UCSD-AML1 (cell line): ENCODE data around the gene FSIP1.

Experiments used
- DNase-seq: peaks from one replicate; lab custom pipeline; 2025; ENCODE audit not compliant: unreplicated experiment; lab: John Stamatoyannopoulos, UW

The FSIP1 gene

GRCh38 chr15:39564972-39565665 is 217.5 kb downstream of the FSIP1 start:
- no peak for DNase-seq

DNA sequence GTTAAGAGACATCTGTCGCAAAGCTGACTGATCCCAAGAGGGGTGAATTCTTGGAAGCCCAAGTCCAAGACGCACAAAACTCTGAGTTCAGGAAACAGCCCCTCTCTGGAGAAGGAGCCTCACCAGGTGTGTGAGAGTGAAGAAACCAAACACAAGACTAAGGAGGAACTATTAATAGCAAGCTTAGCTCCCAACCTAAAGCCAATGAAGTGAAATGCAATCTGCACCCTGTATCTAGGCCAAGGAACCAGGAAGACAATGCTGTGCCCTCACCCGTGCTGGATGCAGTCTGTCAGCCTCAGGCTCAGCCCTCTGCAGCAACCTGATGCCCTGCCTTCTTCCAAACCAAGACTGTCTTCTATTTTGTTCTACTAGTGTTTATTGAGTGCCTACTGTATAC is 224.2 kb downstream of the FSIP1 start:
- no peak for DNase-seq

DNA sequence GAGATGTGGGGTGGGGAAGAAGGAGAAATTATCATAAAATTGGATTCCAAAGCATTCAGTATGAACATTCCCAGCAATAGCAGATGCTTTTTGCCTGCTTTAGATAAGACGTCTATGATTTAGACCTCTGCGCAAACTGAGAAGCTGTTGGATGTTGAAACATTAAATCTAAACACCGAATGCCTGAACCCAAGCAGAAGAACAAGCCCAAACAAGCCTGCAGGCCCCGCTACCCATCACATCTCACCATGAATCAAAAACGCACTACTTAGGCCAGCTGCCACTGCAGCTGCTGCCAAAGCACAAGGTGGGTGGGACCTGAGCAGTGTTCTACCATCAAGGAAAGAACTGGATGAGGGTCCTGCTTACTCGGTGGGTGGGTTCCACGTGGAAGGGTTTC is 226.2 kb downstream of the FSIP1 start:
- DNase-seq, result no peak

GRCh38 chr15:39555885-39556284 is 226.8 kb downstream of the FSIP1 start:
- DNase-seq, result no peak

GRCh38 chr15:39554746-39555387 is 227.8 kb downstream of the FSIP1 start:
- DNase-seq, result no peak

GRCh38 chr15:39553947-39554693 is 228.5 kb downstream of the FSIP1 start:
- DNase-seq, result no peak

- no peak for DNase-seq
Observed at GRCh38 chr15:39552556-39552955, 230.1 kb downstream of the FSIP1 start.

GRCh38 chr15:39551476-39551875 is 231.2 kb downstream of the FSIP1 start:
- no peak for DNase-seq
